GM21423 (cell line): Measurements from ENCODE around the gene SRSF8.
A peak's percentile ranks its signal among the peaks of the same experiment; 100 is the strongest.

Experiments used
- ATAC-seq: cut with Tn5 transposase; IDR thresholded peaks from one replicate; pipeline ENCODE4 v1.9.1; 2021; ENCODE audit warnings: mild to moderate bottlenecking, moderate library complexity; ENCODE audit not compliant: unreplicated experiment

SRSF8 gene

DNA sequence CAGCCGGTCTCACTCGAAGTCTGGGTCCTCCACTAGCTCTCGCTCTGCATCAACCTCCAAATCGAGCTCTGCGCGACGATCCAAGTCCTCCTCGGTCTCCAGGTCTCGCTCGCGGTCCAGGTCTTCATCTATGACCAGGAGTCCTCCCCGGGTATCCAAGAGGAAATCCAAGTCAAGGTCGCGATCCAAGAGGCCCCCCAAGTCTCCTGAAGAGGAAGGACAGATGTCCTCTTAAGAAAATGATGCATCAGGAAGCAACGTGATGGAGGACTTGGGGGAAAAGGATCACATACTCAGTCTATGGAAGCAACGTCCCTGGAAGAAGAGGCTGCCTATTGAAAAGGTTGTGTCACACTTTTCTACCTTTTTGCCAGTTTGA, 1.1 kb downstream of the SRSF8 start:
- ATAC-seq, result no peak

DNA sequence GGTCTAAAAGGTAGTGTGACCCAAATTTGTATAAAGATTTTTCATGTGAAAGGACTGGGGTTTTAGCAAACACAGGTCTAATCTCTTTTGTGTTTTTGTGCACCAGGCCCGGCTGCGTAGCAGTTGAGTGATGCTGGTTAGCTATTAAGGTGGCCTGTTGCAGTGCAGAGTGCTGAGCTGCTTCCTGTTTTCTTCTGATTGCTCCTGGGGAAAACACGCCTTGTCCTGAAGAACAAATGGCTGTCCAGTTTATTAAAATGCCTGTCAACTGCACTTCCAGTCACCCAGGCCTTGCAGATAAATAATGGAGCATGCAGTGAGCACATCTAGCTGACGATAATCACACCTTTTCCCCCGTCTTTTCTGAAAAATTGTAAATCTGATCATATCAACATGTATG, 1.8 kb downstream of the SRSF8 start:
- ATAC-seq, result peak; percentile 72

DNA sequence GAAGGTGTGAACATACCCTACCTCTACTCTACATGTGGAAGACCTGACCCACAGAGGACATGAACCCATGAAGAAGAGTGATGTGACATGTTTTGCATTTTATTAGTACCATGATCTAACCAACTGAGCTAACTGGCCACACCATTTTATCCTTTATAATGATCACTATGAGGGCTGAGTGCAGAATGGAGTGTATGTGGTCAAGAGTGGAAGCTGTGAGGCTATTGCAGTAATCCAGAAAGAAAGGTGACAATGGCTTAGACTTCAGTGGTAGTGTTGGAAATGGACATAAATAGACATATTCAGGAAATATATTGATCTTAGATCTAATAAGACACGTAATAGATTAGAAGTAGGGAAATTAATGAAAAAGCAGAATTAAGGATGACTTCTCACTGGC, 3.8 kb downstream of the SRSF8 start:
- ATAC-seq, result no peak

DNA sequence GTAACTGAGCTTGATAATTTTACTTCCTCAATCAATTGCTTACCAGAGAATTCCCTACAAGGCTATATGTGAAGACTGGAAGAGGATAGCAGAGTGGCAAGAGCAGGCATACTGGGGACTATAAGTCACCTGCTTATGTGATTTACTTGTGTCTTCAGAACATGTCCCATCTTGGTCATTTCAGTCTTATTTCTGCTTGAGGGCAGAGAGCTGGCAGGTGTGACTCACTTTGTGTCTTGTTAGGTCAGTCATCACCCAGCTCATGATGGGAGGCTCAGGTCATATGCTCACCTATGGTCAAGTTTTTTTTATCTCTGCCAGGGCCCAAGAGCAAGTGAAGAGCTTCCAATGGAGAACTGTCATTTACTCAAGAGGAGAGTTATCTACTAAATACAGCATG, 6.2 kb downstream of the SRSF8 start:
- no peak for ATAC-seq

DNA sequence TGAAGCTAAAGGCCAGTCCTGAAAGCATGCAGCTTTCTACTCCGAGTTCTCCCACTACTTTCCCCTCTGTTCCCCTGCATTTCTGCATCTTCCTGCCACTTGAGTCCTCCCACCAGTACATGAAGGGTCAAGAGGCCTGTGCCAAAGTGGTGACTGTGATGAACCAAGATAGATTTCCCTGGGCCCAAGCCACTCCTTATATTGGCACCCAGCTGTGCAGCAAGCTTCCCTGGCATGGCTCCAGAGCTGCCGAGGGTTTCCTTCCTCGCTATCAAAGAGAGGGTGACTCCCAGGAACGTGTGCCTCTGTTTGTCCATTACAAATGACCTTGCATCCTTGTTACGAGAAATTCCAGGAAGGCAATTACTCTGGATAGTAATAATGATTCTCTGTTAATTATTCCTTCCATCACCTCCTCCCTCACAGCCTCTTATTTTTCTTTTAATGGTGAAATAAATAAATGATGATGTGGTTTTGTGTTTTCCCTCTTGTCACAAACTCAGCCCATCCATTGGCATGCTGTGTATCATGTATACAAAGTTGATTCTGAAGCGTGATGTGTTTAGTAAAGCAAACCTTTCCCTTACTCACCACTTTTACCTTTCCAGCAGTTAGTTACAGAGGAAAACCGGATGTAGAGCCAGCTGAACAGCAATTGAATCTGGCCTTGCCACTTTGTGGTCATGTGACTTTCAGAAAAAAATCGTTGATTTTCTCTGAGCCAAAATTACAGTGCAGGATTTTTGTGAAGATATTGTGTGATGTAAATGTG, 8.3 kb downstream of the SRSF8 start:
- ATAC-seq, result no peak

DNA sequence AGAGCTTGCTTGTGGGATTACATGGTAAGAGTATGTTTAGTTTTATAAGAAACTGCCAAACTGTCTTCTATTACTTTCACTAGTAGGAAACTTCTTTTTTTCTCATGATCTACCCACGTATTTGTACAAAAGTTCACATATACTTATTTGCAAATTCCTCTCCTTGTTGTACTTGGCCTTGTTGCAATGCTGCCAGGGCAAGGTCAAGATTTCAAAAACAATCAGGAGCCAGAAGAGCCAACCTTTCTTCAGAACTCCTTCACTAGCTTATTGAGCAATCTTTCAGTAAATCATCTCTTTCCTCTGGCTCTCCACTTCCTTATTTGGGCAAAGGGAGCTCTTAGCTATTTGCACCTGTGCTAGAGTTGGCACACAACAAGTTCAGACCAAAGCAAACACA, 9.7 kb downstream of the SRSF8 start:
- ATAC-seq, result peak; percentile 82

DNA sequence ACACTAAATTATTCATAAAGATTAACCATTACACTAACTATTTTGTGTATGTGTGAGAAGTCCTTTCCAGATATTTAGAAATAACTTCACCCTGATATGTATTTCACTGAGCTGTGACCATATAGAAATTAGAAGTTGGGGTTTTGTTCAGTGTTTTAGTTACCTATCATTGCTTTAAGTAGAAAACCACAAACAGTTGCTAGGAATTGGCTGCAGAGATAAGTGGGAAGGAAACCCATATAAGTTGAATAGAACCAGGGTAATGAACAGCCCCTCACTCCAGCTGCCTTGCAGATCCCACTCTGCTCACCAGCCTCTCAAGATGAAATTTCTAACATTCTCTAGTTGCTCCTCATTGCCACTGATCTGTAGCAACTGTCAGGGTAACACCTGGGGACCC, 10.3 kb downstream of the SRSF8 start:
- no peak for ATAC-seq

DNA sequence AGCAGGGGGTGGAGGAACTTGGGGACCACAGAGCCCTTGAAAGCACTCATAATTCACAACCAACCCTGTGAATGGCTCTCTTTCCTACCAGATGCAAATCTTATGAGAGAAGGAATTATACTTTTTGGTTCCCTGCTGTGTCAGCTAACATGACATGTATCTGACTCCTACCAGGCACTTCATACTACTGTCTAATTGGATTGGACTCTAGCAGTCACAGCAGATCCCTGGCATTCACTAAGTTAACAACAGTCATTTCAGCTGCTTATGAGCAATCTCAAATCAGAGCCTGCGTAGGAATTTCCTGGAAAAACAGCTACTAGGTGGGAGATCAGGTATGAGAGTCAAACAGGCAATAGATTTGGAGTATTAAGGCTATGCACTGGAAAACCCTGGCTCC, 11.8 kb downstream of the SRSF8 start:
- ATAC-seq, result no peak

DNA sequence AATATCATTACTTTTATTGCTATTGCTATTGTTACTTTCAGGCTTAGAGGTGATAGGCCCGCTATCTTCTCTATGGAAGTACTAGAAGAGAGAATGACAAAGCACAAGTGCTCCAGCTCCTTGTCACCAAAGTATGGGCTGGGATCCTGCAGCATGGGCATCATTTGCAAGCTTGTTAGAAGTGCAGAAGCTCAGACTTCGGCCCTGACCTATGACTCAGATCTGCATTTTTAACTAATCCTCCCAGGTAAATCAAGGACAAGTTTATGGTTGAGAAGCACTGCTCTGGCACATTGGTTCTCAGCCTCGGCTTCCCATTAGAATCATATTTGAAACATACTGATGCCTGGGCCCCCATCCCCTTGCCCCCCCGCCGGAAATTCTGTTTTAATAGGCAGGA, 14.3 kb downstream of the SRSF8 start:
- no peak for ATAC-seq

DNA sequence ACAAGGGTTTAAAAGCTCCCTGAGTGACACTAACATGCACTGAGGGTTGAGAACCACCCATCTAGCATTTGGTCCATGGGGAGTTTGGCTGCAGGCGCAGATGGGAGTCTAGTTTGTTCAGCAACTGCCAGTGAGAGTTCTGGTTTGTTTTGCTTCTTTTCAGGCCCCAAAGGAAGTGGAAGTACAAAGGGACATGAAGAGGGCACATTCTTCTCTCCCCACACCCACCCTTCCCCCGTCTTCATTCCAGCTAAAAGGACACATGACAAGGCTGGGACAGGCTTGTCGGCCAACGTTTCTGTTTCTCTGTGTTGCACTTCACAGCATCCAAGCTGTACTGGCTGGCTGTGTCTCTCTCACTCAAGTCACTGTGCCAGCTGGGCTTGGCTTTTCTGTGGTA, 14.7 kb downstream of the SRSF8 start:
- no peak for ATAC-seq

DNA sequence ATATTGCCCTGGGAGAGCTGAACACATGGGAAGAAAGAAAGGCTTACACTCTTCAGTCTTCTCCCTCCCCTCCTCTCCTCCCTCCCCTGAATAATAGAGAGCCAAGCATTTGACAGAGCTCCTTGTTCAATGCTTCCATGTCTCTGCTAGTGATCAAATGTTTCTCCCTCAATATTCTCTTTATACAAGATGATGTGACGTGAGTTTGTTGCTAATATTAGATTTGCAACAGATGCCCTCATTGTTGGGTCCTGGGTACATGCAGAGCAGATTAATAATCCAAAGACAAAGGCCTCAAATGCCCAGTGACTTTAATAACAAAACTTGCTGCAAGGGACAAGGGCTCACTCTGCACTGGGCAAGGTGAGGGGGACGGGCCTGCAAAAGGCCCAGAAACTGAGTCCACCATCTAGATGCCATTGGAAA, 15.9 kb downstream of the SRSF8 start:
- no peak for ATAC-seq

DNA sequence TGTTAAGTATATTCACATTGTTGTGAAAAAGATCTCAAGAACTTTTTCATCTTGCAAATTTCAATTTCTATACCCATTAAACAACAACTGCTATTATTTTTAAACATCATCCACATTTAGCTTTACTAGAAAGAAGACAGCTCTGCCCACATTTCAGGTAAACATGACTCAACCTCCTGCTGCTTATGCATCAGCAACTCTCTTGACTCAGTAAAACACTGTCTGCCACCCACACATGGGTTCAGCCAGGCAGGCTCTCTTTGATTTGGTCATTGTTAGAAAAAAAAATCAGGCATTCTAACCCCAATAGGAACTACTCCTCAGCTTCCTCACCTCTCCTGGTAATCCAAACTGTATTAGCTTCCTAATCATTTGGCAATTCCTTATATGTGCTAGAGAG, 17.8 kb downstream of the SRSF8 start:
- ATAC-seq, result no peak

DNA sequence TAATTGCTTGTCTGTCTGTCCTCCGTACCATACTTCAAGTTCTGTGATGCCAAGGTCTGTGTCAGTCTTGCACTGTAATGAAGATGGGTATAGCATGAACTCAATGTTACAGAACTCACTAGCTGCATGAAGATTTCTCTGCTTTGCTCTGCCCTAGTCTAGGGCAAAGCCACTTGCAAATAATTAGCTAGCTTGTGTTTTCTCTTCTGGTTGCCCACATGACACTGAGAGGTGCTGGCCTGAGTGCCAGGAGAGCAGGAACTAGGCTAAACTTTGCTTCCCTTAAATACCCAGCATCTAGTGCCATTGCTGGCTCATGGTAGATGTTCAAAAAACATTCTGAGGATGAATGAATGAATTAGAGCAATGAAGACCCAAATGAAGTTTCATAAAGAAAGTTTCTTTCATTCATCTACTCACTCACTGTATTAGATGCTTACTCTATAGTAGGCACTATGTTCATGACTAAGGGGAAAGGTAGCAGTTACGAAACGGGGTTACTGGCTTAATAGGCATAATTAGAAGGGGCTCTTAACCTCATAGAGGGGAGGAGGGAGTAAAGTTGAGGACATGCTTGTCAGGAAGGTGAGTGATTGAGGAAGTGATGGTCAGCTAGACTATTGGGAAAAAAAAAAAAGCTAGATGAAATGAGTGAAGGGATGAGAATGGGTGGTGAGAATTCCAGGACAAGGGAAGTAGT, 18.5 kb downstream of the SRSF8 start:
- ATAC-seq, result no peak

DNA sequence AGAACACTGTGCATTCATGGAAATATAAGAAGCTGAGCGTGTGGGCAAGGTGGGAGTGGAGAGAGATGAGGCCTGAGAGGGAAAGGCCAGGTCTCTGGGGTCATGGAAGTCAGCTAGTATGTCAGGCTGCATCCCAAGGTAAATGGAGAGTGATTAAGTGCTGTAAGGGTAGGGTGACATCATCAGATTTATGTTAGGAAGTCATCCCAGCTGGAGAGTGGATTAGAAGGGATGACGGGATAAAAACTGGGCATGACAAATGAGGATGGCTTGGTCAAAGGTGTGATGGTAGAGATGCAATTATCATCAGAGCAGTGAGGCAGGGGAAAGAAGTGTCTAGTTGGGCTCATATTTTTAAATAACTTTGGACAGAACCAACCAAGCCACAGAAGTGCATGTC, 19.4 kb downstream of the SRSF8 start:
- ATAC-seq, result no peak

DNA sequence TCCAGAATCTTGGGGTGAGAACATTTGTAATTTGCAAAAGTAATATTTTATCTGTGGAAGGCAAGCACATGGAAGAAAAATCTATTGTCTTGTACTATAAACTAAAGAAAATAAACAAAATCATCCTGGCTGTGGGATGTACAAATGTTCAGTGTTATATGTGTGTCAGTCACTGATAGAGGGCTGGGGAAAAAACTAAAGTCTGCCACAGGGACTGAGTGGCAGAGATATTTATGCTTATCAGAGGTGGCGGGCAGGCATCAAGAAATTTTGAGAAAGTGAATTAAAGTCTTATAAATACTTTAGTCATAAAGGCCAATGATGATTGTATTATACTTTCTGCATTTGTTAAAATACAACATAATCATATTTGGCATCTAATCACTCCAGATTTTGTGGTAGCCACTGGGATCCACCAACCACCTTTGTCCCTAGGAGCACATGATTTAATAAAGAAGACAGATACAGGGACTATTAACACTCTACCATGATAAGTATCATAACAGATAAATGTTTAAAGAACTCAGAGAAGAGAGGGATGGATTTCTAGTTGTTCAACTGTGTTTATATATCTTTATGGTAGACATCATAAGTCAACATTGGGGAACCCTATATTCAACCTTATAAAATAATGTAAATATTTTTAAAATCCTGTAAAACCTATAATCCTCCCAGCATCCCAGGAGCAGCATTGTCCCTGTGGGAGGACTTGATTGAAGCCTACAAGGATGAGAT, 20.3 kb downstream of the SRSF8 start:
- ATAC-seq, result no peak

DNA sequence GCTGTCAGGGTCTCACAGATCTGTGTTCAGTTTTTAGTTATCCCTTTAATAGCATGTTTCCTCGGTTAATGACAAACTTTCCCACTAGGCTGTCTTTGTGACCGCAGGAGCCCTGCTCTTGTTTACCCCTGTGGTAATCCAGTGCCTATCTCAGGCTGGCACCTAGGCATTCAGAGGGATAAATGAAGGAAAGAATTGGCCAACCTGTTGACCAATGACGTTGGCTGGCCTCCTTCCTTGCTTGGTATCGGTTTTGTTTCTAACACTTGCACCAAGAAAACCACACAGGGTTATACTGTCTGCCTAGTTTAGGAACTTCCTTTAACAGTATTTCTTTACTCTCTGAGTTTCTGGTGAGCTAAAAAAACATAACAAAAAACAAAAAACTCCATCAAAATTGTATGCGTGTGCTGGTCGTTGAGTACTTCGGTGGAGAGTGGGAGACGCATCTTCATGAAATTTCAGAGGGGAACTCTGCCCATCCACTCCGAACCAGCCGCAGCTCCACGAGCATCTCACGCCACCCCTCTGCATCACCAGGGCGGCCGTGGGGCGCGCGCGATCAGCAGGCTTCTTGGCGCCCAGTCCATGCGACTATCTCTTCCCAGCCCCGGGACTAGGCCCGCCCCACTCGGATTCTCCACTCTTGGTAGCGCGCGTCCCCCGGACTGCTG, 22.4 kb downstream of the SRSF8 start:
- peak; percentile 41 for ATAC-seq

DNA sequence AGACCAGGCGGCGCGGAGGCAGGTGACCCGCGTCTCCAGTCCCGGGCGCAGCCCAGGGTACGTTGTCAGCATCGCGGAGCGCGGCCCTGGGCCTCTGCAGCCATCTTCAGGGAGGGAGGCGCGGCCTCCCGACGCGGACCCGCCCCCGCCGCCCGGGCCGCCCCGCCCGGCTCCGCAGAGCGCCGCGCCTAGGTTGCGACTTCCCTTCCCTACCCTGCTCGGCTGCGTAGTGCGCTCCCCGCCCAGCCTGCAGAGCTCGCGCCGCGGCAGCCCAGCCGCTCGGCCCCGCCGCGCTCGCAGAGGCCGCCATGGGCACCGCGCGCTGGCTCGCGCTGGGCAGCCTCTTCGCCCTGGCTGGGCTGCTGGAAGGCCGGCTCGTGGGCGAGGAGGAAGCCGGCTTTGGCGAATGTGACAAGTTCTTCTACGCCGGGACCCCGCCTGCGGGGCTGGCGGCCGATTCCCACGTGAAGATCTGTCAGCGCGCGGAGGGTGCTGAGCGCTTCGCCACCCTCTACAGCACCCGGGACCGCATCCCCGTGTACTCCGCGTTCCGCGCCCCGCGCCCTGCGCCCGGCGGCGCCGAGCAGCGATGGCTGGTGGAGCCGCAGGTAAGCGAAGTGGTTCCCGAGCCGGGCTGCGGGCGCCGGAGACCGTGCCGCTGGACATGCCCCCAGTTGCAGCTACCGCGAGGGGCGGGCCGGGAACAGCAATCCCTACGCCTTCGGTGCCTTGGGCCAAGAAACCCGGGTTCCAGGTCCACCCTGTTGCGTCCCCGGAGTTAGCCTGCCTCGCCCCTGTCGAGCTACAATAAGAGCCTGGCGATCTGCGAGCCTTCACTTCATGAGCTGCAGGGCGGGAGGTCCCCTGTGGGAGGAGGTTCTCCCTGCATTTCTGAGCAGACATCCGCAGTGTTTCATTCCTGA, 23.2 kb downstream of the SRSF8 start, which contains the start of gene ENDOD1:
TSS of gene ENDOD1 (plus strand) at position 227 of the 923 bp plus-strand sequence. CDS start at position 309, 82 bp downstream.
- ATAC-seq, result peak; percentile 83

DNA sequence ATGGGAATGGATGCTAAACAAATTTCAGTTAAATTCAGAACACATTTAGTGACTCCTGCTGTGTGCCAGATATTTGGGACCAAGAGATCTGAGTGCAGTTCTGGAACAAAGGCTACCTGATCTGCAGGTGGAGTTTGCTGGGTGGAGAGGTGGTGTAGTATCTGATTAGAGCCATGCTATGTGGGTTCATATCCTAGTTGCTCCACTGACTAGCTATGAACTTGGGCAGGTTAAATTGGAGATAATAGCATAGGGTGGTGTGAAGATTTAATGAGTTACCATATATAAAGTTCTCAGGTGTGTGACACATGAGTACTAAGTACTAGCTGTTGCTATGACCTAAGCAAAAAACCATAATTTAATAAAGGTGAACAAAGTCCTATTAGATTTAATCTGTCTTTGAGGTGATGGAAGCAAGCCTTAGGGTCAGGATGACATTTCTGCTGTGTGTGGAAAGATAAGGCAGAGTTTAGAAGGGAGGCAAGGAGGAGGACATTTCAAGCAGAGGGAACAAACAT, 25.0 kb downstream of the SRSF8 start:
- no peak for ATAC-seq

DNA sequence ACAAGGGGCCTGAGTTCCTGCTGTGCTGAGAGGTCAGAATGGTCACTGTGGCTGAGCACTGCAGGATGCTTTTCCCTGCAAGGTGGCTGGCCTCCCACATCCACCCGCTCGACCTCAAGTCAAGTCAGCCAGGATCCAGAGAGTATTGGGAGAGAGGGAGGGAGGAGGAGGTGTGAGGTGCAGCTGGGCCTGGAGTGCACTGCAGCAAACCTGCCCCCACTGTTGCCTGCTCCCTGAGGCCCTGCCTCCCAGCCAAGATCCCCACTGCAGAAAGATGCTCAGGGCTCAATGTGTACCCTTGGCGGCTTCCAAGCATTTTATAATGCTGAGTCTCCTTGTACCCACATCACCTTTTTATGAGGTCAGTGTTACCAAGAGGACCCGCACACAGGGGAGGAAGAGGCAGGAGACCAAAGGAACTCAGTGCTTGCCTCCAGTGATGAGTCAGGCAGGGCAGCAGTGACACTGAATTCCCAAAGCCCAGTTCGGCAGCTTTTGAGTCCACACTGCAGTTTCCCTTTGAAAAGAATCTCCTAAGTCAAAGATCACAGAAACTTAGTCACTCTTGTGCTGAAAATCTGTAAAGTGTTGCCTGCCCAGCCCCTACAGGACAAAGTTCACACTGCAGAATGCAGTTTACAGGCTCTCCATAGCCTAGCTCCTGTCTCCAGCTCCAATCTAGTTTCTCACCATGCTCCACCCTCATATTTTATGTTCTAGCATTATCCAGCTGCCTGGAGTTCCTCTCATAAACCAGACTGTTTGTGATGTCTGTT, 26.0 kb downstream of the SRSF8 start:
- ATAC-seq, result peak; percentile 9
